Measurements from ENCODE around the gene MICAL3. TPM values are rescaled to one million over a fixed set of nuclear protein-coding genes. Genes with fewer than 3 reads are reported as not detected.

Gene MICAL3
- total and polyA plus RNA-seq, 2 experiments from 2014 or later: 27.3 to 76.9 TPM

- Histone ChIP-seq H3K4me1 (ENCODE audit: low read depth) (no peaks in the 10 kb centered on the region), H3K9me3 (ENCODE audit: low read depth) (no peaks in the 10 kb centered on the region), H3K36me3 (peaks cover 10% of the 10 kb centered on the region), H3K27me3 (no peaks in the 10 kb centered on the region), H3K27ac (no peak overlapping the region), H3K4me3 (no peak overlapping the region)
- TF ChIP-seq, protein P1, sequence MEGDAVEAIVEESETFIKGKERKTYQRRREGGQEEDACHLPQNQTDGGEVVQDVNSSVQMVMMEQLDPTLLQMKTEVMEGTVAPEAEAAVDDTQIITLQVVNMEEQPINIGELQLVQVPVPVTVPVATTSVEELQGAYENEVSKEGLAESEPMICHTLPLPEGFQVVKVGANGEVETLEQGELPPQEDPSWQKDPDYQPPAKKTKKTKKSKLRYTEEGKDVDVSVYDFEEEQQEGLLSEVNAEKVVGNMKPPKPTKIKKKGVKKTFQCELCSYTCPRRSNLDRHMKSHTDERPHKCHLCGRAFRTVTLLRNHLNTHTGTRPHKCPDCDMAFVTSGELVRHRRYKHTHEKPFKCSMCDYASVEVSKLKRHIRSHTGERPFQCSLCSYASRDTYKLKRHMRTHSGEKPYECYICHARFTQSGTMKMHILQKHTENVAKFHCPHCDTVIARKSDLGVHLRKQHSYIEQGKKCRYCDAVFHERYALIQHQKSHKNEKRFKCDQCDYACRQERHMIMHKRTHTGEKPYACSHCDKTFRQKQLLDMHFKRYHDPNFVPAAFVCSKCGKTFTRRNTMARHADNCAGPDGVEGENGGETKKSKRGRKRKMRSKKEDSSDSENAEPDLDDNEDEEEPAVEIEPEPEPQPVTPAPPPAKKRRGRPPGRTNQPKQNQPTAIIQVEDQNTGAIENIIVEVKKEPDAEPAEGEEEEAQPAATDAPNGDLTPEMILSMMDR (IDR thresholded peaks at IDR 0.05; ENCODE audit: low read depth, low read length): no peak
- no peak for DNase-seq (ENCODE audit: low read depth in 1 of 2, low spot score in 1 of 2)
Observed at GRCh38 chr22:17818180-17818579, 206.2 kb downstream of the MICAL3 start.

DNA sequence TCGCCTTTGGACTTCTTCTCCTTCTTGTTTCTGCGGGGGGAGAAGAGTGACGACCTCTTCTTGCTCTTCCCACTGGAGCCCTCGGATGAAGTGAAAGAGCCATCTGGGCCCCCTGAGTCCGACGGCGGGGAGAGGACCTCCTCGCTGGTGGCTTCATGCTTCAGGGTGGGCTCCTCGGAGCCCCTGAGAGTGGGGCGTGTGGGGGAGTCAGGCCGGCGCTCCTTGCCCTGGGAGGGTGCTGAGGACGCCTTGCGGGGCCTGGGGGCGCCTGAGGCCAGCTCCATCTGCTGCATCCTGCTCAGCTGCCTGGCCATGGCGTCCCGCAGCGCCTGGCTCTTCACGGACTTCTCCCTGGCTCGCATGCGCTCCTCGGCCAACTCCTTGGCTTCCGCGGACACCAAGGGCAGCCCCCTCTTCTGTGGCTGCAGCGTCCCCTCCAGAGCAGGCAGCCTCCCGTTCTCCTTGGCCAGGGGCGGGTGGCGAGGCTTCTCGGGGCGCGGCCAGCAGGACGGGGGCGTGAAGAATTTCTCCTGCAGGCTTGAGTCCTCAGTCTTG is 206.8 kb downstream of the MICAL3 start:
- Histone ChIP-seq H3K4me1 (ENCODE audit: low read depth) (no peaks in the 10 kb centered on the region), H3K9me3 (ENCODE audit: low read depth) (no peaks in the 10 kb centered on the region), H3K27me3 (no peaks in the 10 kb centered on the region), H3K36me3 (peaks cover 10% of the 10 kb centered on the region), H3K4me3 (no peak overlapping the region), H3K27ac (no peak overlapping the region)
- no peak for DNase-seq (ENCODE audit: low read depth in 1 of 2, low spot score in 1 of 2)
- TF ChIP-seq, protein P1 (IDR thresholded peaks at IDR 0.05; ENCODE audit: low read depth, low read length): no peak

DNA sequence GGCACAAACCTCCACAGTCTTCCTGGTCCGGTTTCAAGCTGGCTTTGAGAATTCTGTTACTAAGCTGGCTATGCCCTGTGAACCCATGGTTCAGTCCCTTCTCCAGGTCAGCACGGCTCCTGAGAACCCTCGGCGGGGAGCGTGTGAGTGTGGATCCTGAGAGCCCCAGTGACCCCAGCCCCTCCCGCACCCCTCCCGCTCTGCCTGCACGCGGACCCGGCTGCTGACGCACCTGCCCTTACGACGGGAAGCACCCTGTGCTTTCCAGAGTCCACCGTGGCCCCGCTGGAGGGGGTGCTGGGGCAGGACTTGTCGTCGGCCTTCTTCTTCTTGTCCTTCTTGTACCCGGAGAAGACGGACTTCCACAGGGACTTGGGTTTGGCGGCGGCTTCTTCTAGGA is 207.3 kb downstream of the MICAL3 start:
- Histone ChIP-seq H3K36me3 (peaks cover 10% of the 10 kb centered on the region), H3K27ac (no peak overlapping the region), H3K9me3 (ENCODE audit: low read depth) (no peaks in the 10 kb centered on the region)

GRCh38 chr22:17816649-17817048 is 207.7 kb downstream of the MICAL3 start:
- H3K27ac ChIP-seq: no peak overlapping the region
- H3K4me3 ChIP-seq: no peak overlapping the region
- no peaks in the 10 kb centered on the region for H3K9me3 ChIP-seq (ENCODE audit: low read depth)
- TF ChIP-seq, protein P1 (IDR thresholded peaks at IDR 0.05; ENCODE audit: low read depth, low read length): no peak
- DNase-seq (ENCODE audit: low read depth in 1 of 2, low spot score in 1 of 2): no peak
- H3K27me3 ChIP-seq: no peaks in the 10 kb centered on the region
- H3K36me3 ChIP-seq: peaks cover 10% of the 10 kb centered on the region
- H3K4me1 ChIP-seq (ENCODE audit: low read depth): no peaks in the 10 kb centered on the region

More for the DNA sequence above, 207.3 kb downstream of the MICAL3 start:
- no peak for DNase-seq (ENCODE audit: low read depth in 1 of 2, low spot score in 1 of 2)
- Histone ChIP-seq H3K4me1 (ENCODE audit: low read depth) (no peaks in the 10 kb centered on the region), H3K27me3 (no peaks in the 10 kb centered on the region), H3K4me3 (no peak overlapping the region)
- TF ChIP-seq, protein P1 (IDR thresholded peaks at IDR 0.05; ENCODE audit: low read depth, low read length): no peak

DNA sequence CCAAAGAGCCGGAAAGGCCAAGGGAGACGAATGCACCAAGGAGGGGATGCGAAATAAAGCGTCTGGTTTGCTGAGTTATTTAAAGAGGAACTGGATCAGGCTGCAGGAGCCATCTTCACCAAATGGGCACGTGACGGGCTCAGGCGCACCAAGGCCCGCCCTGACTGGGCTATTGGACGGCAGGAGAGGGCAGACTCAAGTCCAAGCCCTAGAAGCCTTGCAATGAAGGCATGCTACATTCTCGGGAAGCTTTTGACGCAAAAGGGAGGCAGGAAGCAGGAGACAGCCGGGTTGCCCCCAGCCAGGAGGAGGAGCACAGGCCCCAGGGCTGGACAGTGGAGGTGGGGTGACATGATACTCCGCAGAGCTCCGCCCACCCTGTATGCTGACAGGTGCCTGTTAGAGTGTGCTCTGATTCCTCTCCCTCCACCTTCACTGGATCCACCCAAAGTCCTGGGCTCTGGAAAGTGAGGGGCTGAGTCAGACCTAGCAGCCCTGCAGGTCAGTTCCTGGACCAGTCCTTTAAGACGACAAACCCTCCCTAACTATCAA is 208.6 kb downstream of the MICAL3 start:
- H3K9me3 ChIP-seq (ENCODE audit: low read depth): no peaks in the 10 kb centered on the region
- no peaks in the 10 kb centered on the region for H3K27me3 ChIP-seq
- peaks cover 9% of the 10 kb centered on the region for H3K36me3 ChIP-seq
- no peaks in the 10 kb centered on the region for H3K4me1 ChIP-seq (ENCODE audit: low read depth)
- H3K27ac ChIP-seq: no peak overlapping the region
- TF ChIP-seq, protein P1 (IDR thresholded peaks at IDR 0.05; ENCODE audit: low read depth, low read length): no peak
- no peak for DNase-seq (ENCODE audit: low read depth in 1 of 2, low spot score in 1 of 2)
- no peak overlapping the region for H3K4me3 ChIP-seq
